H1 (cell line): ENCODE results near the gene ZNF500. TPM values are rescaled to one million over a fixed set of nuclear protein-coding genes. Genes with fewer than 3 reads are reported as not detected.

Experiments used
- EP300 ChIP-seq, 2 experiments: IDR thresholded peaks; 1 replicate in 1 of 2; 2 replicates in 1 of 2; pipeline ENCODE4 v1.6.1; 2011 to 2012; ENCODE audit warnings: low read depth in 2 of 2, low read length in 2 of 2, mild to moderate bottlenecking in 2 of 2, borderline replicate concordance in 1 of 2, inconsistent platforms in 1 of 2, moderate library complexity in 1 of 2
- GTF2F1 ChIP-seq: IDR thresholded peaks from 2 replicates; pipeline ENCODE4 v1.6.1; 2012; ENCODE audit warnings: low read depth, low read length, improper control_type of control experiment, borderline replicate concordance
- SP2 ChIP-seq: IDR thresholded peaks from 2 replicates; pipeline ENCODE4 v1.6.1; 2012; ENCODE audit warnings: mild to moderate bottlenecking, low read length, inconsistent platforms
- polyA plus RNA-seq, 7 experiments: library from polyadenylated mRNA; depleted of rRNA in 3 of 7; stranded (reverse) in 5 of 7; unstranded in 2 of 7; fragments of >200 nt in 5 of 7; fragments of 200-250 nt in 2 of 7; gene quantifications; 1 replicate in 5 of 7; 2 replicates in 1 of 7; 4 replicates in 1 of 7; pipeline versions ENCODE4 v1.2.1 to v1.2.3, GENCODE V29; 2011 to 2013; ENCODE audit warnings: missing spikeins in 2 of 7, mixed read lengths in 2 of 7
- total RNA-seq: library from RNA; stranded (reverse); fragmentation: NEBNext Ultra II Directional; extraction: Animal tissue kit (Norgen Biotek cat#: 25700); gene quantifications from 2 replicates; pipeline ENCODE4 v1.2.1, GENCODE V29; 2021
- TF ChIP-seq, protein P1 (sequence below): IDR thresholded peaks from 2 replicates; pipeline ENCODE4 v1.6.1; 2011; ENCODE audit warnings: low read length, improper control_type of control experiment

The ZNF500 gene
- total and polyA plus RNA-seq, 2 of the 8 experiments (the other 6 are each of a cell fraction or from before 2014, with no cell fraction given), result 10.3 to 10.4 TPM

DNA sequence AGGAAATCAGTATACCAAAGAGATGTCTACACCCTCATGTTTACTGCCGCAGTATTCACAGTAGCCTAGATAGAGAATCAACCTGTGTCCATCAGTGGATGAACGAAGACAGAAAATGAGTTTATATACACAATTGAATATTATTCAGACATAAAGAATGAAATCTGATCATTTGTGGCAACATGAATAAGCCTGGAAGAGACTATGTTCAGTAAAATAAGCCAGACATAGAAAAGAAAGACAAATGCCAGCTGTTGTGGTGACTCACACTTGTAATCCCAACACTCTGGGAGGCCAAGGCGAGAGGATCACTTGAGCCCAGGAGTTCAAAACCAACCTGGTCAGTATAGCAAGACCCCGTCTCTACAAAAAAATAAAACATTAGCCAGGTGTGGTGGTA, 57.5 kb downstream of the ZNF500 start (continued):
- TF ChIP-seq GTF2F1 (no peak), SP2 (no peak), EP300 (IDR thresholded peaks at IDR 0.05; ENCODE audit: borderline replicate concordance in 1 of 2, low read depth in 2 of 2, low read length in 2 of 2) (no peak)
- TF ChIP-seq, protein P1, sequence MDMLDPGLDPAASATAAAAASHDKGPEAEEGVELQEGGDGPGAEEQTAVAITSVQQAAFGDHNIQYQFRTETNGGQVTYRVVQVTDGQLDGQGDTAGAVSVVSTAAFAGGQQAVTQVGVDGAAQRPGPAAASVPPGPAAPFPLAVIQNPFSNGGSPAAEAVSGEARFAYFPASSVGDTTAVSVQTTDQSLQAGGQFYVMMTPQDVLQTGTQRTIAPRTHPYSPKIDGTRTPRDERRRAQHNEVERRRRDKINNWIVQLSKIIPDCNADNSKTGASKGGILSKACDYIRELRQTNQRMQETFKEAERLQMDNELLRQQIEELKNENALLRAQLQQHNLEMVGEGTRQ, result no peak
